ENCODE measurements around the gene HFE. TPM values are rescaled to one million over a fixed set of nuclear protein-coding genes. Genes with fewer than 3 reads are reported as not detected.

Gene HFE
- polyA plus RNA-seq, 1 donor from 2014 or later: not detected

- Histone ChIP-seq H3K9me3 (ENCODE audit: low read length) (no peaks in the 10 kb centered on the region), H3K4me2 (ENCODE audit: low read length) (no peak overlapping the region), H2AFZ (ENCODE audit: low read depth, low read length) (no peak overlapping the region), H3K9me2 (ENCODE audit: insufficient read depth, low read length) (no peaks in the 10 kb centered on the region), H3K27ac (ENCODE audit: low read length) (no peak overlapping the region), H3K27me3 (ENCODE audit: insufficient read depth, low read depth, low read length) (no peaks in the 10 kb centered on the region), H4K20me1 (ENCODE audit: insufficient read depth) (no peaks in the 10 kb centered on the region), H3K4me3 (ENCODE audit: low read length) (no peak overlapping the region), H3K79me2 (replicated peaks; ENCODE audit: insufficient read depth, low read length) (no peaks in the 10 kb centered on the region), H3F3A (ENCODE audit: insufficient read depth, low read length, poor library complexity, severe bottlenecking) (no peaks in the 10 kb centered on the region), H3K36me3 (ENCODE audit: insufficient read depth, low read length) (no peaks in the 10 kb centered on the region), H3K9ac (ENCODE audit: low read length) (no peak overlapping the region)
- no peak for TF ChIP-seq EZH2 (IDR thresholded peaks at IDR 0.05; ENCODE audit: borderline replicate concordance, insufficient read depth, low read length, poor library complexity, severe bottlenecking)
- no peak for TF ChIP-seq SMC3 (conservative IDR thresholded peaks at IDR 0.05; ENCODE audit: poor library complexity)
- no peak for TF ChIP-seq CTCF (IDR thresholded peaks at IDR 0.05; ENCODE audit: poor library complexity, severe bottlenecking)
Observed at GRCh38 chr6:26105109-26105730, 18.0 kb downstream of the HFE start.

GRCh38 chr6:26105842-26106241 is 18.6 kb downstream of the HFE start:
- Histone ChIP-seq H3K9me2 (ENCODE audit: insufficient read depth, low read length) (no peaks in the 10 kb centered on the region), H3K36me3 (ENCODE audit: insufficient read depth, low read length) (no peaks in the 10 kb centered on the region)

More at GRCh38 chr6:26105842-26106241, 18.6 kb downstream of the HFE start:
- H3K79me2 ChIP-seq (replicated peaks; ENCODE audit: insufficient read depth, low read length): no peaks in the 10 kb centered on the region
- TF ChIP-seq EP300 (conservative IDR thresholded peaks at IDR 0.05; ENCODE audit: poor library complexity, severe bottlenecking) (no peak), POLR2AphosphoS5 (IDR thresholded peaks at IDR 0.05) (no peak), EZH2 (IDR thresholded peaks at IDR 0.05; ENCODE audit: borderline replicate concordance, insufficient read depth, low read length, poor library complexity, severe bottlenecking) (no peak), CTCF (IDR thresholded peaks at IDR 0.05; ENCODE audit: poor library complexity, severe bottlenecking) (no peak), REST (IDR thresholded peaks at IDR 0.05; ENCODE audit: borderline replicate concordance) (no peak), RAD21 (conservative IDR thresholded peaks at IDR 0.05) (no peak), SMC3 (conservative IDR thresholded peaks at IDR 0.05; ENCODE audit: poor library complexity) (no peak), TAF1 (IDR thresholded peaks at IDR 0.05; ENCODE audit: low read depth) (no peak), MXI1 (conservative IDR thresholded peaks at IDR 0.05; ENCODE audit: poor library complexity, severe bottlenecking) (no peak)
- H3K9me3 ChIP-seq (ENCODE audit: low read length): no peaks in the 10 kb centered on the region
- H2AFZ ChIP-seq (ENCODE audit: low read depth, low read length): no peak overlapping the region
- no peak overlapping the region for H3K4me2 ChIP-seq (ENCODE audit: low read length)
- H3K27me3 ChIP-seq (ENCODE audit: insufficient read depth, low read depth, low read length): no peaks in the 10 kb centered on the region
- H4K20me1 ChIP-seq (ENCODE audit: insufficient read depth): no peaks in the 10 kb centered on the region
- no peaks in the 10 kb centered on the region for H3F3A ChIP-seq (ENCODE audit: insufficient read depth, low read length, poor library complexity, severe bottlenecking)
- no peak overlapping the region for H3K27ac ChIP-seq (ENCODE audit: low read length)
- H3K4me3 ChIP-seq (ENCODE audit: low read length): no peak overlapping the region
- H3K9ac ChIP-seq (ENCODE audit: low read length): no peak overlapping the region
